HG03060 (cell line): ENCODE measurements around the gene TNIK.

Experiments
- ATAC-seq: cut with Tn5 transposase; IDR thresholded peaks from one replicate; pipeline ENCODE4 v1.9.1; 2021; ENCODE audit warnings: low read depth, moderate number of reproducible peaks; ENCODE audit not compliant: unreplicated experiment

TNIK gene

DNA sequence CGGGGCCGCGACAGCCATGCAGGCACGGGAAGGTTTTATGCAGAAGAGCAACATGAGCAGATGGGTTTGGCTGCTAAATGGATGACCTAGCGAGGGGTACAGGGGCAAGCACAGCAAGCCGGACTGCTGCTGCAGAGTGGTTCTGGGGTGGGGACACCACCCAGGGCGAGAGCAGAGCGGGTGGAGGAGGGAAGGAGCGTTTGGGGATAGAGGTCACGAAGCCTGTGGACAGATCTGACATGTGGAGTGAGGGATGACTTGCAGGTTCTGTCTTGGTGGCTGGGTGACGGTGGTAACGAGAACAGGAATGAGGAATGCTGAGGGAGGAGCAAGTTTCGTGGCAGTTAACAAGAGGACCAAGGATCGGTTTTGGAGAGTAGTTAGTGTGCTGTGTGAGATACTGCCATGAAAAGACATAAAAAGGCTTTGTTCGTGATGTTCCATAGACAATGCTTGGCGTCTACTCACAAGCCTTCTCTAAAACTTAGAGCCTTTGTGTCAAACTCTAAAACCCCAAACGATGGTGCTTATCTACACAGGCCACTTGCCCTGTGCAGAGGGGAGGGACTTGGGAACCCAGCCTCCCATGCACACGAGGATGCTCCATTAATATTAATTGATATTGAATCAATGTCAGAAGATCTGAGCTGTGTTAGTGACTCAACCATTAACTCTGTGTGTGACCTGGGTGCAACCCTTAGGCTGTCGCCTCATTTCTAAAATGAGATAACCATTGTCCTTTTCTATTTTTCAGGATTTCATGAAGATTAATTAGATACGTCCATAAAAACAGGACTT, 301.0 kb downstream of the TNIK start:
- ATAC-seq = no peak

DNA sequence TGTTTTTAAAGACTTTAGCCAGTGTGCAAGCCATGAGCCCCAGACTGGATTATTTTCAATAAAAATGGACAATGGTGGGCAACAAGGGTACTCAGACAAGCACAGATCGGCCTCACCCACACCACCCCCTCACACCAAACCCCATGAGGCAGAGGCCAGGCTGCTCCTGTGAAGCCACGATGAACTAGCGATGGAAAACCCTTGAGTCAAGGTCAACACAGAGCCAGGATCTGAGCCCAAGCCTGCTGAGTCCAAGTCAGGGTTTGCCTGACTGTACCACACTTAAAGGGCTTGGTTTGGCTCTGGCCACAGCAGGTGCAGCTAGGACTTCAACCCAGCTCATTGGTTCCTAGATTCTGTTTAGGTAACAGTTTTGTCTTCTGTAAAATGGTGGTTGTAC, 302.2 kb downstream of the TNIK start:
- no peak for ATAC-seq

DNA sequence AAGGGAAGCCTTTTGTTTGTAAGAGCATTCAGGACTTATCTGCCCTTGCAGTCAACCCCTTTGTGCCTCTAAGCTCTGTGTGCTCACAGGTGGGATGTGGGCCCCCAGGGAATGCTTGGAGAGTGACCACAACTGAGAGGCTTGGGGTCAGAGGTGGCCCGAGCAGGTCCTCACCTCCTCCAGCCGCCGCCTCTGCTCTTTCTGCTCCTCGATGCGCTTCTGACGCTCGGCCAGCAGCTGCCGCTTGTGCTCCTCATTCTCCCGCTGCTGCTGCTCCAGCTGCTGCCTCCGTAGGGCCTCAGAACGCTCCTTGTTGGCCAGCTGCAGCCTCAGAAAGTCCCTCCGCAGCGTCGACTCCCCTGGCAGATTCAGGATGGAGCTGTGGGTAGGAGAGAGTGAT, 302.9 kb downstream of the TNIK start:
- ATAC-seq = no peak

DNA sequence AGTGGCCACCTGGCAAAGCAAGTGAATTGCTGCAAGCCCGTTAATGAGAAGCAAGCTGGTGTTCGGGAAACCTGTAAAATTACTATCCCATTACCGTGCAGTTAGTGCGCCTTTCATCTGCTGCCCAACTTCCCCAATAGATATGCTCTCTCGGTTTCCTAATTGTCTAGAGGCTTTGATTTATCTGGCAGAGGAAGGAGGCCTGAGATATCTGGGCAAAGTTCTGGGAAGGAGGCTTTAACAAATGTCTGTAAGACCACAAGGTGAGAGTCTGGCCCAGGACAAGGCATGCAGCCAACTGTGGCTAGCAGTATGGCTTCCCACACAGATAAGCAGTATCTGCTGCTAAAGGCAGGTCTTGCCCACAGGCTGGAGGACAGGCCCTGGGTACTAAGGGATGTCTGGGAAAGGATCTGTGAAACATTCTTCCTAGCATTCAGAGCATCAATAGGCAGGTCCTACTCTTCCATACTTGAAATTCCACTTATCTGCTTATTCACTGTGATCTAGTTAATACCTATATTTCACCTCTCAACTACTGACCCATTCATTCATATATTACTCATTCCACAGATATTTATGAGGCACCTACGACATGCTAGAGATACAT, 303.7 kb downstream of the TNIK start:
- ATAC-seq = no peak

DNA sequence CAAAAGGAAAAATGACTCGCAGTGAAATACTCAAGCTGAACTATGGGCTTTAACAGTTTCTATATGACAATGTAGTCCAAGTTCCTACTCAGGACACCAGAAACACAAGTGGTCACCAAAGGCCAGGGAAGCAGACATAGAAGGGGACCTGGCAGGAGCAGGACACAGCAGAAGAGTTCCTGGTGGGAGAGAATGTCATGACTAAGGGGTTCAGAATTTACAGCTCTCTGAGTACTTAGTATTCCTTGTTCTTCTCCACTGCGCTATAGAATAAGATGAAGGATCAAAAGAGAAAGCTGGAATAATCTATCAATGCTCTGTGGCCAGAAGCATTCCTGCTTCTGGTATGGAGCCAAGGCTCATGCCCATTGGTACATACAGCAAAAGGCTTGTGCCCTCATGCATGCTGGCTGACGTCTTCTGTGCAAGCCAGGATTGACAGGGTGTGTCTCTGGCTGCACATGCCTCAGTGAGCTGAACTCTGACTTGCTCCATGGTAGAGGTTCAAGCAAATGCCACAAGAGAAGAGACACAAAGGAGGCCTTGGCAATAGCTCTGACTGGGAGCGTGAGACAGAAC, 305.0 kb downstream of the TNIK start:
- no peak for ATAC-seq

DNA sequence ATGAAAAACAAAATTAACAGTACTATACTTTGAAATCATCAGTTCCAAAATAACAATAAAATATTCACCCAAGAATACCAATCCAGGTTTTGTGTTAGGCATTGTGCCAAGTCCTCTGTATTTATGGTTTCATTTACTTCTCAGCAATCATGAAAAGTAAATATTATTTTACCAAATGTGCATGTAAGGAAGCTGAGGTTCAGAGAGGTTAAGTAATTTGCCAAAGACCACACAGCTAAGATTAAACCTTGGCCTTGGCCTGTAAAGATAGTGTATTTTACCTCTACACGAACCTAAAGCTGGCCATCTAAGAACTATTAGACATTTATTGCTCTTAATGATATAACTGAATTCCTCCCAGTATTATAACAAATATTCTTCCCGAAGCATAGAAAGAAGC, 309.3 kb downstream of the TNIK start:
- ATAC-seq = no peak

DNA sequence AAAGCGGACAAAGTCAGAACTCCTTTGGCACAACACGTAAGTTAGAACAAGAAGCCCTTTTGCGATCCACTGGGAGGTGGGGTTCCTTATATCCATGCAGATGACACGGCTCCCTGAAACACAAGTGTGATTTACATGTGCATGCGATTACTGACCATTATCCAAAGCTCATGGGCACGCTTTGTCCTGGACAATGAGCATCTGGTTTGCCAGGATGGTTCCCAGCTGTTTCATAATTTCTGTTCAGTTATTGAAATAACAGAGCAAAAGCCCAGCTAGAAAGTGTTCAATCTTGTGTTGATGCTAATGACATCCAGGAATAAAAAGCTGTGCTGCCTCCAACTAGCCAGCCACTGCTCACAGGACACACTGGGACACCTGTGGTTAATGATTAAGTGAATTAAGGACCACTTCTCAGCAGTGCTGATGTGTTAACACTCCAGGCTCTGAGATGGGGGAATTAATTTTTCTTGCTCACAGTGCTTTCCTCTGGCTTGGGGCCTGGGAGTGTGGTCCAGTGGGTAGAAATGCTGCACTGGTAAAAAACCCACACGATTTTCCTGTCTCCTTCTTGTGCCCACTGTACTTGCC, 310.6 kb downstream of the TNIK start:
- ATAC-seq = no peak

DNA sequence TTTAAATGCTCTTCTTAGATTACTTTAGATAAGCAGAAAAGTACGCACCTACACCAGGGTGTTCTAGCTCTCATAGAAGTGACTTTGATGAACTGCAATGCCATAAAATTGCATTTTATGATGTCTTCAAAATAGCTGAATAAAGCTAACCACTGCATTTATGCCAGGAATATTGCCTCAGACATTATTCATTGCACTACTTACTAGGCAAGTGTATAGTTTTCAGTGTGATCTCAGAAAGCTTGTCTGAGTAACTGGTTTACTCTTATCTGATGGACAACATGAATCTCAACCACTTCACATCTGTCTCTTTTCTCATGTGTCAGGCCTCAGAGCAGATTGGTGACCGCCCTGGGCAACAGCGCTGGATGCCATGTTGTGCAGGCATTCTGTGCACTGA, 314.4 kb downstream of the TNIK start:
- no peak for ATAC-seq

DNA sequence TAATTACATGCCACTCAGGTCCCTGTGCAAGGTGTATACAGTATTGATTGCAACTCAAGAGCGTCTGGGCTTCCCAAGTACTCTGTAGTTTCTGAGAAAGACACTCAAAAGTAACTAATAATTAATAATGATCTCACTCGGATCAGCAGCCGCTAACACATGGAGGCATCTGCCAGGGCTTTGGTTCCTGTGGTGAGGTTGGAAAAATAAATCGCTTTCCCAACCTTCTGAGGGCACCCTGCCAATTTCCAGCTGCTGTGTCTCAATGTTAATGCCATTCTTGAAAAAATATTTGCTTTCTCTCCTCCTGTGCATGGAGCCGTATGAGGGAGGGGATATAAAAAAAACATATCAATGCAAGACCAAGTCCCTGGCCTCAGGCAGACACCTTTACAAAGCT, 317.2 kb downstream of the TNIK start:
- no peak for ATAC-seq

DNA sequence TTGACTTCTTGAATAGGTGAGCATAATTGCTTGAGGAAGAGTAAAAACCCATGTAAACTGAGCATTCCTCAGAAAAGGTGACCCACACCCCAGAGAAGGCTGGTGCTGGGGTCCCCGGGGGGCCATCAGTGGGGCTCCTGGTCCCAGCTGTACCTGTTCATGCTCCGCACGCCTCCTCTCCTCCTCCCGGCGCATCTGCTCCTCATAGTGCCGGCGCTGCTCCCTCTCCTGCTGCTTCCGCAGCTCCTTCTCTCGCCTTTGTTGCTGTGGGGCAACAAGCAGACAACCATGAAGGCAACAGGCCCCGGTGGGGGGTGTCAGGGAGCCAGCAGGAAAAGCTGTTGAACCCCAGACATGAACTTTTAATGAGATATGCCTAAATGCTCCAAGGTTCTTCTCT, 320.0 kb downstream of the TNIK start:
- ATAC-seq = no peak

DNA sequence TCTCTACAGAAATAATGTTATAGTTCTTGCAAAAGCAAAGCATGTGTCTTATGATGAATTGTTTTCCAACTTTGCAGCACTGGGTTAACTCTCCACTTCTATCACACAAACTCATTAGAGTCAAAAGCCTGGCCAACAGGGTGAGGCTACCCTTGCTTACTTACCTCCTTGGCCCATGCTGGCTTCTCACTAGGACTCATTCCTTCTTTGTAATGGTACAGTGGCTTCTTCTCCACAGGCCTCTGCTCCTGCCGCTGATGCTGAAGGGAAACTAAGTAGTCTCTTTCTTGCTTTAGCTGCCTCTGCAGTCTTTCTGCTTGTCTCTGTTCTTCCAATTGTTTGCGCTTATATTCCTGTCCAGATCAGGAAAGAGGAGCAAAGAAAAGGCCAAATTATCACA, 322.2 kb downstream of the TNIK start:
- ATAC-seq = no peak

DNA sequence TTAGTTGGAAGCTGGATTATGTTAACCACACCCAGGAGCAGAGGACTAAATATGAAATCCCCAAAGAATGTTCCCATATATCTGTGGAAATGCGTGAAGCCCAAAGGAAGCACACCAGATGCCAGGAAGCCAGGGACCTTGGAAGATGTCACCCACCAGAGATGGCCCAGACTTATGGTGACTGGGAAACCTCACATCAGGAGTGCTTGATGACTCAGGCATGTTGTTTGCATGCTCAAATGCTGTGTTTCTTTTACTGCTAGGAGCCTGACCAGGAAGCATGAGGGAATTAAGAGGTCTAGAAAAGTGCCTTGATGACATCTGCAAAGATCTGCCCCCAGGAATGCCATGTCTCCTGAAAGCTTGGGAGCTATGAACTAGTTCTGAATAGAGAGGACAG, 324.7 kb downstream of the TNIK start:
- ATAC-seq = no peak

DNA sequence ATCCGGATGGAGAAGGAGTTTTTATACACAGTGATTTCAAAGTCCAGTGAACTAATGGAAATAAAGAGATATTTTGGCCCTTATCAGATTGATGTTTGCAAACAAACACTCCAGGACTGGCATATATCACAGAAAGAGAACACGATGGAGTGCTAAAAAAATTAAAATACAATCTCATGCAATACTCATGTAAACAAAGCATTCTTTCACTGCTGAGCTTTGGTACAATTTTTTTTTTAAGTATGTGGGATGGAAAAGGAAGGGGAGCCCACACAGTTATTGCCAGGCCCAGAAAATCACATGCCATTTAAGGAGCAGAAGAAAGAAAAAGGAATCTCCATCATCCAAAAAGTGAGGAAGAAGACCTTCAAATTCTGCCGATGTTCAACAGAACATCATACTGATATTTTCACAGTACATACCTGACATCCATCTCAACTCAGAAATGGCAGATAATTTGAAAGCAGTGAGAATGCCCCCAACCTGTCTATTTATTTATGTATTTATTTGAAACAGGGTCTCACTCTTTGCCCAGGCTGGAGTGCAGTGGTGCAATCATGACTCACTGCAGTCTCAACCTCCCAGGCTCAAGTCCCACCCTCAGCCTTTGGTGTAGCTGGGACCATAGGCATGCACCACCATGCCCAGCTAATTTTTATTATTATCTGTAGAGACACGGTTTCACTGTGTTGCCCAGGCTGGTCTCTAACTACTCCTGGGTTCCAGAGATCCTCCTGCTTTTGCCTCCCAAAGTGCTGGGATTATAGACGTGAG, 326.2 kb downstream of the TNIK start:
- ATAC-seq = no peak

DNA sequence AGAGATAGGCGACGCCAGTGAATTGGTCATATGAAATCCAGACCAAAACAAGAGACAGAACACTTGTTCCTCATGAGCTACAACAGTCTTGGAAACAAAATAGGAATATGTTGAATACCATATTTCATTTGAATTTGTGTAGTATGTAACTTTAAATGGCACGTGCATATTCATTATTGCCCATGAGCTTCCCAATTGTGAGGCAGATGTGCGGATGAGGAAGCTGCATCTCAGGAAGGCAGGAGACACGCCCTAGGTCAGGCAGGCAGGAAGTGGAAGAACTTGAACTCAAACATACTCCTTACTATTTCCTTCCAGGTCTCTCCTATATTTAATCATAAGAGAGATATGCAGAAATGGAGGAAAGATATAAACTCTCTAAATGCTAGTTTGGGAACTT, 326.9 kb downstream of the TNIK start:
- ATAC-seq = no peak

DNA sequence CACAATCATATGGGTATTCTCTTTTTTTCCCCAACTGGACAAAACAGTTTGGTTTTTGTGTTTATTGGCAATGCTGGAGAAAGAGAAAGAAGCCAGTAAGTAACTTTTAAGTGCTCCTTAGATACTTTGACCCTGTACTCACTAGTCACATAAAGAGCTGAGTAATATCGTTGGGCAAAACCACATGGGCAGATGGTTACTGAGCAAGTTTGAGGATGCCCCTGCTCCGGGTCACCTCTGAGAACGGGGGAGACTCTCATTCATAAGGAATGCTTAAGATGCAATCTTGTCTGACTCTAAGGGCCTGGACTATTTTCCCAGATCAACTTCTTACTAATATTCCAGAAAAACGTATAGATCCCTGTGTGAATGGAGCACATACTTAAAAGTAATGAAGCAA, 327.3 kb downstream of the TNIK start:
- no peak for ATAC-seq

DNA sequence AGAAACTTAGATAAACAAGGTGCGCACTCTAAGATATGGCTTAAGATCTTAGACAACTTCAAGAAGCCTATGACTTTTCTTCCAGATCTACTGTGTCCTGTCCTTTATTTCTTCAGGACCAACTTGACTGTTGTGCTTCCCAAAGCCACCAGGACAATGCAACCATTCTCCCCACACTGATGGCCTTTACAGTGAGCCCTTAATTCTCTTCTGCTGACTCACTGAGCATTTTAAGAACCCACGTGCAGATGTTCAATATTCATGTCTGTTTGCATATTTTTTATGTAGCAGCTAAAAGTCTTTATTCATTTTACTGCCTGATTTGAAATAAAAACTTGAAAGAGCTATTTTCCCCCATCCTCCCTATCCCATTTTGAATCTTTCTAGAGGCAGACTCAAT, 330.4 kb downstream of the TNIK start:
- no peak for ATAC-seq

DNA sequence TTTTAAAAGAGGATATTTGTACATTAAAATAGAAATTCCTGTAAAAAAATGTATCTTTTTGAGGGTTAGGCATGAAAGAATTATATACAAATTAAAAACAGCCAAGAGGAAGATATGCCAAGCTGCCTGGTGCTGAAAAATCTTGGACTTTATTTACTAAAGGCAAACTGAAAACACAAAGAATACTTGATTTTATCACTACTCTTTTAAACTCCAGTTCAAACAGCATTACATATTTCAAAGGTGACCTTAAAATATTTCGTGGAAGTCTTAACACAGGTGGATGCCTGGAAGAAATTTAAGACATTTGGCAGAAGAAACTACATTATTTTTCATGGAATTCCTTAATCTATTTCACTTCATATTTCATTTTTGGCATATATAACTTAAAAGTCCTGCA, 332.6 kb downstream of the TNIK start:
- no peak for ATAC-seq

DNA sequence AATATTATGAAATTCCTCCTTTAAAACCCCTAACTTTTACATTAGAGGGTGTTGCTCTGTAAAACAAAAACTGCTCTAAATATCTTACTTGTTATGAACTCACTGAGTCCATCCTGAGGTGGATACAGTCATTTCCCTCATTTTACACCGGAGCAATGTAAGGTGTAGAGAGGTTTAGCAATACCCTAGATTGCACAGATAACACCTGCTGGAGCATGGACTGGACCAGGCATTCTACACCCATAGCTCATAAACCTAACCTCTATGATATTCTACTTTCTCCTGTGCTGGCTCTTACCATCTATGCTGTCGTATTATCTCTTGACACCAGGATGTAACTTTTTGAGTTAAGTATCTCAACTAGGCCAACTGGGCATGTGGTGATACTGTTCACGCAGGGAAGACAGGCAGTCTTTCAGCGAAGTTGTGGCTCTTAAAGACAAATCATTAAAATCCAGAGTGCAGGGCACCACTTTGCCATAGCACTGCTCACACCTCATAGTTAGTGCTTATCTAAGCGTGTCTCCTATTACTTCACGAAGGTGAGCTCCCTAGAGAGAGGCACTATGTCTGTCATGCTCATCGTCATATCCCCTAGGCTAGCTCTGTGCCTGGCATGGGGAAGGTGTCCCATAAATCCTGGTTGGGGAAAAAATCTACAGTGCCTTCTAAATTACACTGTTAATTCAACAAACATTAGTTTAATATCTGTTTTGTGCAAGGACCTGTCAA, 333.6 kb downstream of the TNIK start:
- ATAC-seq = no peak

DNA sequence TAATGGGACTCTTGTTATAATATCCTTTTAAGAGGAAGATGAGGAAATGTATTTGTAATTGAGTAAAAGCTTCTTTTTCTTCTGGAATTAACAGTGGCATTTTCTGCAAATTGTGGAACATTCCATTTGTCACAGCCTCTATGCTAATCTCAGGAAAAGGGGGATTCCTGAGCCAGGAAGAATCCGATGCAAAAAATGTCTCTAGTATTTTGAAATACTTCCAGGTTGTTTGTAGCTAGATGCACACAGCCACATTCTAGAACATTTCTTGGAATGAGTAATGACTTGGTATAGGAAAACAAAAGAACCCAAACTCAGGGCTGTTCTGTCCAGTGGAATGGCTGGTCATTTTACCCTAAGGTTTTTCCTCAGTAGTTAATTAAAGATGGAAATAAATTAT, 335.2 kb downstream of the TNIK start:
- no peak for ATAC-seq

DNA sequence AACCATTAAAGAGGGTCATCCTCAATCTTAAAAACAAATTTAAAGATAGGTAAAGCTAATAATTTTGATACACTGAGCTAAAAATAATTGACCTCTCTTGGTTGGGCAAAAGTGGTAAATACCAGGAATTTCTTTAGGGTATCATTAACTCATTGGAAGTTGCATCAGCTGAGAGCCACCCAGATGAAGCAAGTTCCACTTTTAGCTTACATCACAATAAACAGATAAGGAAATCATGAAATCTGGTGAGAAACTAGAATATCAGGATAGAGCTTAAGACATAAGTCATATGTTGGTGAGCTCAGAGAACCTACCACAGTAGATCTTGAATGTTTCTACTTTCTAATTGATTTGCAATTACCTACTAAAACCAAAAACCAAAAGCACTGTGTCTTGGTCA, 336.3 kb downstream of the TNIK start:
- no peak for ATAC-seq
